Stomach (tissue), 9 donors: ENCODE data around the gene CCNQ. TPM values are rescaled to one million over a fixed set of nuclear protein-coding genes. Genes with fewer than 3 reads are reported as not detected.
A peak's percentile ranks its signal among the peaks of the same experiment; 100 is the strongest.

Experiments
- DNase-seq, 2 donors: peaks; one replicate each; pipeline versions ENCODE4 v3.0.0 to v3.0.0-alpha.2; 2013 to 2019
- H3K27ac ChIP-seq, 5 donors: fragments of 200-600 bp in 4 of 5; sonication (generic) in 4 of 5; one replicate each; pipeline ENCODE4 v1.5.1; 2013 to 2019; ENCODE audit warnings: mild to moderate bottlenecking in 1 of 5, moderate library complexity in 1 of 5
- H3K27me3 ChIP-seq, 3 donors: fragments of 200-600 bp; sonication (generic); one replicate each; pipeline ENCODE4 v1.5.1; 2017 to 2019; ENCODE audit warnings: mixed run types in 1 of 3
- H3K36me3 ChIP-seq, 4 donors: fragments of 200-600 bp; sonication (generic); 1 replicate in 3 of 4; 2 replicates in 1 of 4; pipeline ENCODE4 v1.5.1; 2016 to 2019
- H3K4me1 ChIP-seq, 4 donors: fragments of 200-600 bp; sonication (generic); one replicate each; pipeline ENCODE4 v1.5.1; 2016 to 2019
- H3K4me3 ChIP-seq, 4 donors: fragments of 200-600 bp; sonication (generic) in 3 of 4; one replicate each; pipeline ENCODE4 v1.5.1; 2016 to 2019; ENCODE audit warnings: mild to moderate bottlenecking in 1 of 4
- H3K9me3 ChIP-seq, 4 donors: fragments of 200-600 bp; sonication (generic); one replicate each; pipeline ENCODE4 v1.5.1; 2016 to 2019
- EP300 ChIP-seq: sonication (generic); formaldehyde crosslinking; IDR thresholded peaks from one replicate; pipeline ENCODE4 v1.6.1; 2017; ENCODE audit warnings: antibody characterized with exemption
- POLR2A ChIP-seq, 4 donors: fragments of 450-650 bp; IDR thresholded peaks; one replicate each; pipeline ENCODE4 v1.6.1; 2016; ENCODE audit warnings: antibody characterized with exemption in 4 of 4, control low read depth in 2 of 4, mild to moderate bottlenecking in 1 of 4, moderate library complexity in 1 of 4
- POLR2AphosphoS5 ChIP-seq, 3 donors: sonication (generic); formaldehyde crosslinking; IDR thresholded peaks; one replicate each; pipeline ENCODE4 v1.6.1; 2016; ENCODE audit warnings: antibody characterized with exemption in 3 of 3
- WGBS, 5 donors: extraction: QIAGEN DNeasy Blood & Tissue Kit in 3 of 5; methylation state at CpG; one replicate each; pipeline versions ENCODE4 v1.1.5 to v1.1.7; 2013 to 2018; 5-methylcytosine and 5-hydroxymethylcytosine counted together
- intact Hi-C: fragments of 100-400 bp; cut with DNase I; formaldehyde crosslinking; loops from one replicate; pipeline ENCODE4 v1.15.1; 2023; ENCODE audit warnings: low total_unique reads
- polyA plus RNA-seq, 3 donors: library from polyadenylated mRNA; stranded (reverse); fragments of 200-250 nt; gene quantifications; one replicate each; pipeline ENCODE4 v1.2.3, GENCODE V29; 2013
- total RNA-seq, 5 donors: library from RNA; depleted of rRNA; stranded (reverse); fragments of >200 nt; gene quantifications; one replicate each; pipeline versions ENCODE4 v1.1.0 to v1.2.3, GENCODE V29; 2014 to 2016
- TF ChIP-seq, protein P1 (sequence below), 7 experiments: fragments of 450-650 bp in 4 of 7; fragments of 200-600 bp in 3 of 7; sonication (generic) in 3 of 7; IDR thresholded peaks; one replicate each; pipeline ENCODE4 v1.5.1; 2016 to 2019; ENCODE audit warnings: antibody characterized with exemption in 7 of 7, control low read depth in 2 of 7, mild to moderate bottlenecking in 1 of 7
- donor health status: healthy with polysubstance abuse.
- donor health status: Bipolar disorder and iron deficiency.
- donor health status: healthy.

The CCNQ gene
- total and polyA plus RNA-seq, 8 donors: 0.58 to 55.4 (median 26.2) TPM; not detected in 1

DNA sequence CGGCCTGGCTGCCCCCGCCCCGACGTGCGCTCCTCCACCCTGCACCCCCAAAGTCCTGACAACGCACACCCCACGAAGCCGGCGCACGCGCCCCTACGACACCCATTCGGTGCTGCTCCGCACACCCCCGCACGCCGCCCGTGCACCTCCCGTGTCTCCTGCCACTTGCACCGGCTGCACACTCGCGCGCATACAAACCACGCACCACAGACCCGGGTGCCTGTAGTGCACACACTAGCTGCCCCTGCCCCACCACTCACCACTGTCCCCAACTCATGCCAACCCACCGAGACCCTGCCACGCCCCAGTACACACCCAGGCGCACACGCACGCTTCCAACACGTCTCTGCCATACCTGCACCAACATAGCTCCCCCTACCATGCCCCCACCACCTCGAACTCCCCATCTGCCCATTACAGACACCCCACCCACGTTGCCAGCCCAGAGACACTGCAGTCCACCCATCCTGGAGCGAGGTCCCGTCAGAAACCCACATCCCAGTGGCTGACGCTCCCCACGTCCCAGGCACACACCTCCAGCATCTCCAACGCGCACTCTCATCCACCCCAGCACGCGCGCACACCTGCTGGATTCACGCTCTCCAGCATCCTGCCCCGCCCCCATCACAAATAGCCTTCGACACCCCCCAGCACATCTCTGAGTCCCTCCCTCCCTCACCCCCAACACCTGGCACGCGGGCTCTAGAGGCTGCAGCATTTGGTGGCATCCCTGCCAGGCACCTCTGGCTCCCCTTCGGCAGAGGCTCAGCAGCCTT lies 43.9 kb upstream of the CCNQ start:
- Histone ChIP-seq H3K27ac (no peak overlapping the region), H3K9me3 (peaks cover 0 to 4% (median 0%) of the 10 kb centered on the region in 4 donors), H3K4me3 (peak overlapping the region in 3 of 4 donors; percentile 8 to 40 (median 24)), H3K36me3 (no peaks in the 10 kb centered on the region), H3K27me3 (peaks cover 24 to 84% (median 68%) of the 10 kb centered on the region in 3 donors), H3K4me1 (peaks cover 0 to 42% (median 39%) of the 10 kb centered on the region in 4 donors)
- 2 to 50% (median 9%) methylated on average over 14 to 48 of the region's 48 CpGs for WGBS, 5 donors
- intact Hi-C loops: no loop called here
- DNase-seq: no peak
- TF ChIP-seq POLR2A (IDR thresholded peaks at IDR 0.05): no peak
- no peak for TF ChIP-seq EP300
- TF ChIP-seq, protein P1, sequence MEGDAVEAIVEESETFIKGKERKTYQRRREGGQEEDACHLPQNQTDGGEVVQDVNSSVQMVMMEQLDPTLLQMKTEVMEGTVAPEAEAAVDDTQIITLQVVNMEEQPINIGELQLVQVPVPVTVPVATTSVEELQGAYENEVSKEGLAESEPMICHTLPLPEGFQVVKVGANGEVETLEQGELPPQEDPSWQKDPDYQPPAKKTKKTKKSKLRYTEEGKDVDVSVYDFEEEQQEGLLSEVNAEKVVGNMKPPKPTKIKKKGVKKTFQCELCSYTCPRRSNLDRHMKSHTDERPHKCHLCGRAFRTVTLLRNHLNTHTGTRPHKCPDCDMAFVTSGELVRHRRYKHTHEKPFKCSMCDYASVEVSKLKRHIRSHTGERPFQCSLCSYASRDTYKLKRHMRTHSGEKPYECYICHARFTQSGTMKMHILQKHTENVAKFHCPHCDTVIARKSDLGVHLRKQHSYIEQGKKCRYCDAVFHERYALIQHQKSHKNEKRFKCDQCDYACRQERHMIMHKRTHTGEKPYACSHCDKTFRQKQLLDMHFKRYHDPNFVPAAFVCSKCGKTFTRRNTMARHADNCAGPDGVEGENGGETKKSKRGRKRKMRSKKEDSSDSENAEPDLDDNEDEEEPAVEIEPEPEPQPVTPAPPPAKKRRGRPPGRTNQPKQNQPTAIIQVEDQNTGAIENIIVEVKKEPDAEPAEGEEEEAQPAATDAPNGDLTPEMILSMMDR (IDR thresholded peaks at IDR 0.05): no peak
- TF ChIP-seq POLR2AphosphoS5 (IDR thresholded peaks at IDR 0.05): no peak

DNA sequence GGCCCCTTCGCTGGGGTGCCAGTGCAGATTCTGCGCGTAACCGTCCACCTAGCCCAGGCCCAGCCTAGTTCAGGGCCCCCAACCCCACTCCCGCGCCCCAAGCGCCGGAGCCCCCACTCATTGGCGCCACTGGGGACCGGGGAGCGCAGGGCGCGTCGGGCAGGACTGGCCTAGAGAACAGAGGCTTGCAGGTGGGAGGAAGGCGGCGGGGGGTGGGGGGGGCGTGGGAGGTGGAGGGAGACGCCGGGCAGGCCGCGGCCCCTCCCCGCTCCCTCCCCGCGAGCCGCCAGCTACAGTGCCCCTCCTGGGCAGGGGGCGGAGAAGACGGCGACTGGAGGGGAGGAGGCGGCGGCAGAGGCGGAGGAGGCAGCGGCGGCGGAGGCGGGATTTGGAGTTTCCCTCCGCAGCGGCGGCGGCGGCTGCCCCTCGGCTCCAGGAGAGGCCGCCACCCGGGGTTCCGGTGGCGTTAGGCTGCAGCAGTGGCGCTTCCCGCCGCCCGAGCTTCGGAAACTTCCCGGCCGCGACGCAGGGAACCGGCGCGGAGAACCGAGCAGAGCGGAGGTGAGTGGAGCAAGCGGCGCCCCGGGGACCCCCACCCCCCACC lies 43.2 kb upstream of the CCNQ start:
- peak overlapping the region; percentile 2 to 40 (median 22) for H3K4me3 ChIP-seq
- no peak overlapping the region for H3K27ac ChIP-seq
- no peaks in the 10 kb centered on the region for H3K9me3 ChIP-seq
- intact Hi-C loops: no loop called here
- WGBS, 5 donors: 0 to 31% (median 26%) methylated on average over 18 to 53 of the region's 62 CpGs
- H3K4me1 ChIP-seq: peaks cover 0 to 35% (median 33%) of the 10 kb centered on the region in 4 donors
- peak in 1 of 2 donors; percentile 53 for DNase-seq
- H3K36me3 ChIP-seq: no peaks in the 10 kb centered on the region
- H3K27me3 ChIP-seq: peaks cover 18 to 77% (median 61%) of the 10 kb centered on the region in 3 donors
- TF ChIP-seq EP300 (no peak), POLR2A (IDR thresholded peaks at IDR 0.05) (no peak), POLR2AphosphoS5 (IDR thresholded peaks at IDR 0.05) (no peak)
- TF ChIP-seq, protein P1 (IDR thresholded peaks at IDR 0.05): no peak

DNA sequence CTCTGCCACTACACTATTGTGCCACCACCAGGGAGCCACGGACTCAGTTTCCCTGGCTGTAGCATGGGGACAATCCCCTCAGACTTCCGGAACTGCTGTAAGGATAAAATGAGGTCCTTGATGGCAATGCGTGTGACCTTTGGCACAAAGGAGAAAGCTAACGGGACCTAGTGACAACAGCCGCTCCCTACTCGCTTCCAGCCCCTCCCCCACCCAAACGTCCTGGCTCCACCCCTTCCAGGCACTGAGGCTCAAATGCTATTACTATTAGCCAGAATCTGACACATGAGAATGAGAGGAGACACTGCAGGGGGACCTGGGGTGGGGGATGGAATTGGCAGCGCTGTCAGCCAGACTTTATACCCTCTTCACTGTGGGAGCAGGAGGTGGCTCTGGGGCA lies 42.7 kb upstream of the CCNQ start:
- Histone ChIP-seq H3K36me3 (no peaks in the 10 kb centered on the region), H3K9me3 (no peaks in the 10 kb centered on the region), H3K4me3 (peak overlapping the region in 1 of 4 donors; percentile 40), H3K27me3 (peaks cover 18 to 72% (median 56%) of the 10 kb centered on the region in 3 donors), H3K4me1 (peaks cover 0 to 29% (median 28%) of the 10 kb centered on the region in 4 donors), H3K27ac (no peak overlapping the region)
- DNase-seq: no peak
- no peak for TF ChIP-seq EP300
- TF ChIP-seq POLR2A (IDR thresholded peaks at IDR 0.05): no peak
- intact Hi-C loops: no loop called here
- WGBS, 5 donors: 7 to 30% (median 20%) methylated on average over 8 of the region's 8 CpGs

DNA sequence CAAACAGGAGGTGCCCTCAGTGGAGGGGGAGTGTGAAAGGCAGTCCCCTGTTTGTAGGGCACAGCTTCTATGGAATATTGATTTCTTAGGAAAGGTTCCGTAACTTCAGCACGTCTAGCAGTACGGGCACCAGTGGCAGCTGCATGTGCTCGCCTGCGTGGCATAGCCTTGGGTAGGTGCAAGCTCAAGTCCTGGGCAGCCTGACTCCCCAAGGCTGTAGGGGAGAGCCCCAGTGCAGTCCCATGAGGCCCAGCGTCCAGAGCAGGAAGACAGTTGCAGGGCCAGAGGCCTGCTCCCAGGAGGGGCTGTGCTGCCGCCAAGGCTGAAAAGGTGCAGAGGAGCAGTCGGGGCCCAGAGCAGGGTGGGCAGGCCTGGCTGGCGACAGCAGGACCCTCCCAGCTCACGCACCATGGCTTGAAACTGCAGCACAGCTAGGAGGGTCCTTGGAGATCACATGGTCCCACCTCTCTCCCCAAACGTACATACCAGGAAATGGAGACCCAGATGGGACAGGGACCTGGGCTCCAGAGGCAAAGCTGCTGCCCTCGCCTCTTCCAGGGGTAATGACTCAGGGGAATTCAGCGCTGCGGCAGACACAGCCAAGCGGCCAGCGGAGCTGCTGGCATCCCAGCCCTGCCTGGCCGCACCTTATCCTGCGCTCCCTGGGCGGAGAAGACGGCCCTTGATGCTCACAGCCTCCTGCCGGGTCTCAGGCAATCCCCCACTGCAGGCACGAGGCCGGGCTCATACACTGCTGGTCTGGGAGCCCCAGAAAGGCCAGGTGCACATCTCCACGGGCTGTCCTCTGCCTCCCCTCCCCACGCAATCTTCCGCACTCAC lies 42.0 kb upstream of the CCNQ start:
- no peaks in the 10 kb centered on the region for H3K36me3 ChIP-seq
- no peak overlapping the region for H3K4me3 ChIP-seq
- 53 to 61% (median 59%) methylated on average over 9 to 26 of the region's 26 CpGs for WGBS, 5 donors
- H3K4me1 ChIP-seq: peaks cover 0 to 28% (median 22%) of the 10 kb centered on the region in 4 donors
- H3K9me3 ChIP-seq: no peaks in the 10 kb centered on the region
- intact Hi-C loops: no loop called here
- no peak for TF ChIP-seq POLR2A (IDR thresholded peaks at IDR 0.05)
- TF ChIP-seq, protein P1 (IDR thresholded peaks at IDR 0.05): no peak
- no peak for TF ChIP-seq EP300
- no peak for TF ChIP-seq POLR2AphosphoS5 (IDR thresholded peaks at IDR 0.05)
- H3K27me3 ChIP-seq: peaks cover 18 to 65% (median 49%) of the 10 kb centered on the region in 3 donors
- H3K27ac ChIP-seq: no peak overlapping the region
- DNase-seq: peak; percentile 3 to 16
